GM23338 (cell line): ENCODE results near the gene SCGB1A1. TPM values are rescaled to one million over a fixed set of nuclear protein-coding genes. Genes with fewer than 3 reads are reported as not detected.

Experiments used
- ATAC-seq: fragments of 200-7000 bp; cut with Tn5 transposase; 3 replicates; pipeline ENCODE4 v1.9.1; 2020
- DNase-seq: peaks from one replicate; pipeline ENCODE4 v3.0.0-alpha.2; 2015; ENCODE audit warnings: low spot score
- H2AFZ ChIP-seq: fragments of 200-600 bp; sonication (generic); 2 replicates; pipeline ENCODE4 v1.8.0; 2016; ENCODE audit warnings: antibody characterized with exemption, mild to moderate bottlenecking, moderate library complexity
- H3F3A ChIP-seq: fragments of 200-600 bp; sonication (generic); replicated peaks from 2 replicates; pipeline ENCODE4 v1.8.0; 2017; ENCODE audit warnings: antibody characterized with exemption, mixed run types, low read depth
- H3K27ac ChIP-seq: fragments of 200-600 bp; sonication (generic); 2 replicates; pipeline ENCODE4 v1.6.1; 2016; ENCODE audit warnings: low read depth
- H3K27me3 ChIP-seq: fragments of 200-600 bp; sonication (generic); 2 replicates; pipeline ENCODE4 v1.8.0; 2016; ENCODE audit warnings: mild to moderate bottlenecking, mixed run types, moderate library complexity; ENCODE audit not compliant: insufficient read depth
- H3K36me3 ChIP-seq: fragments of 200-600 bp; sonication (generic); 2 replicates; pipeline ENCODE4 v1.8.0; 2016; ENCODE audit warnings: mild to moderate bottlenecking; ENCODE audit not compliant: insufficient read depth
- H3K4me1 ChIP-seq: fragments of 200-600 bp; sonication (generic); 2 replicates; pipeline ENCODE4 v1.8.0; 2016; ENCODE audit warnings: mild to moderate bottlenecking, moderate library complexity; ENCODE audit not compliant: insufficient read depth
- H3K4me2 ChIP-seq: fragments of 200-600 bp; sonication (generic); 2 replicates; pipeline ENCODE4 v1.7.1; 2017; ENCODE audit warnings: mixed run types
- H3K4me3 ChIP-seq: fragments of 200-600 bp; sonication (generic); 2 replicates; pipeline ENCODE4 v1.6.1; 2016; ENCODE audit warnings: mixed run types
- H3K79me2 ChIP-seq: fragments of 200-600 bp; sonication (generic); replicated peaks from 2 replicates; pipeline ENCODE4 v1.8.0; 2017; ENCODE audit warnings: mild to moderate bottlenecking; ENCODE audit not compliant: insufficient read depth
- H3K9me2 ChIP-seq: fragments of 200-600 bp; sonication (generic); 2 replicates; pipeline ENCODE4 v1.8.0; 2017; ENCODE audit not compliant: insufficient read depth
- H4K20me1 ChIP-seq: fragments of 200-600 bp; sonication (generic); replicated peaks from 2 replicates; pipeline ENCODE4 v1.8.0; 2017; ENCODE audit warnings: mild to moderate bottlenecking; ENCODE audit not compliant: insufficient read depth
- H3K27ac Mint-ChIP-seq: 2 replicates; pipeline ENCODE4 v1.8.0; 2020; ENCODE audit warnings: inconsistent platforms, mild to moderate bottlenecking, moderate library complexity, mixed read lengths
- H3K27me3 Mint-ChIP-seq: 3 replicates; pipeline ENCODE4 v1.8.0; 2022; ENCODE audit warnings: low read depth, mild to moderate bottlenecking, moderate library complexity, mixed read lengths, inconsistent platforms; ENCODE audit not compliant: insufficient read depth, poor library complexity
- H3K36me3 Mint-ChIP-seq: 3 replicates; pipeline ENCODE4 v1.8.0; 2021; ENCODE audit warnings: low read depth, mild to moderate bottlenecking, inconsistent platforms, moderate library complexity, mixed read lengths
- H3K4me1 Mint-ChIP-seq: 3 replicates; pipeline ENCODE4 v1.8.0; 2020; ENCODE audit warnings: mild to moderate bottlenecking, inconsistent platforms, mixed read lengths
- H3K4me3 Mint-ChIP-seq: 3 replicates; pipeline ENCODE4 v1.8.0; 2021; ENCODE audit warnings: moderate library complexity, mild to moderate bottlenecking, inconsistent platforms, mixed read lengths
- H3K9me3 Mint-ChIP-seq: 3 replicates; pipeline ENCODE4 v1.8.0; 2020; ENCODE audit warnings: moderate library complexity, mild to moderate bottlenecking, inconsistent platforms, mixed read lengths
- CREB1 ChIP-seq: fragments of 250-450 bp; sonication (Bioruptor Pico); IDR thresholded peaks from 2 replicates; pipeline ENCODE4 v1.5.0; 2020; ENCODE audit warnings: low read depth, mild to moderate bottlenecking, moderate library complexity
- EZH2 ChIP-seq: fragments of 200-600 bp; sonication (generic); IDR thresholded peaks from one replicate; pipeline ENCODE4 v1.8.0; 2017; ENCODE audit warnings: antibody characterized with exemption, mild to moderate bottlenecking, low read depth; ENCODE audit not compliant: unreplicated experiment
- EZH2phosphoT487 ChIP-seq: fragments of 200-600 bp; sonication (generic); IDR thresholded peaks from one replicate; pipeline ENCODE4 v1.8.1; 2018; ENCODE audit warnings: antibody characterized with exemption; ENCODE audit not compliant: unreplicated experiment
- JUNB ChIP-seq: IDR thresholded peaks from one replicate; pipeline ENCODE4 v1.6.1; 2016; ENCODE audit warnings: antibody characterized with exemption; ENCODE audit not compliant: unreplicated experiment
- NANOG ChIP-seq: IDR thresholded peaks from 2 replicates; pipeline ENCODE4 v1.6.1; 2016; ENCODE audit warnings: antibody characterized with exemption, borderline replicate concordance
- POLR2AphosphoS5 ChIP-seq: IDR thresholded peaks from 2 replicates; pipeline ENCODE4 v1.6.1; 2016; ENCODE audit warnings: antibody characterized with exemption, low read depth
- STAT1 ChIP-seq: IDR thresholded peaks from one replicate; pipeline ENCODE4 v1.6.1; 2016; ENCODE audit warnings: antibody characterized with exemption; ENCODE audit not compliant: unreplicated experiment
- ZNF114 ChIP-seq: fragments of 250-450 bp; sonication (Bioruptor Pico); IDR thresholded peaks from 2 replicates; pipeline ENCODE4 v1.5.0; 2020; ENCODE audit warnings: mild to moderate bottlenecking, moderate library complexity
- ZNF331 ChIP-seq: fragments of 250-450 bp; sonication (Bioruptor Pico); IDR thresholded peaks from 2 replicates; pipeline ENCODE4 v1.5.0; 2020; ENCODE audit warnings: low read depth, mild to moderate bottlenecking, moderate library complexity
- polyA plus RNA-seq: library from polyadenylated mRNA; unstranded; fragments of >200 nt; fragmentation: Nextera tagmentation; extraction: Ambion mirVana; gene quantifications from 2 replicates; pipeline ENCODE4 v1.2.1, GENCODE V29; 2016
- total RNA-seq: library from RNA; depleted of rRNA; stranded (reverse); fragments of >200 nt; shearing (Covaris generic); gene quantifications from 2 replicates; pipeline ENCODE4 v1.2.3, GENCODE V29; 2014
- TF ChIP-seq, protein P1 (sequence below), 2 experiments: fragments of 200-600 bp in 1 of 2; sonication (generic) in 1 of 2; conservative IDR thresholded peaks; 2 replicates each; pipeline versions ENCODE4 v1.5.1 to v1.6.1; 2016 to 2017; ENCODE audit warnings: antibody characterized with exemption in 2 of 2, low read depth in 2 of 2, mild to moderate bottlenecking in 2 of 2, moderate library complexity in 1 of 2
- TF ChIP-seq, protein P2 (sequence below): fragments of 250-450 bp; sonication (Bioruptor Pico); IDR thresholded peaks from 2 replicates; pipeline ENCODE4 v1.5.0; 2020; ENCODE audit warnings: mild to moderate bottlenecking, moderate library complexity
- TF ChIP-seq, protein P3 (sequence below): IDR thresholded peaks from one replicate; pipeline ENCODE4 v1.6.1; 2018; ENCODE audit warnings: antibody characterized with exemption; ENCODE audit not compliant: unreplicated experiment
- TF ChIP-seq, protein P4 (sequence below): IDR thresholded peaks from 2 replicates; pipeline ENCODE4 v1.6.1; 2016; ENCODE audit warnings: antibody characterized with exemption

The SCGB1A1 gene
- total and polyA plus RNA-seq, 2 experiments from 2014 or later: not detected

GRCh38 chr11:62449451-62449851, 30.6 kb downstream of the SCGB1A1 start:
- Mint-ChIP-seq H3K27ac (no peak overlapping the region), H3K27me3 (peaks cover 11% of the 10 kb centered on the region), H3K9me3 (no peaks in the 10 kb centered on the region; the same call in 2 of the 3 replicates), H3K36me3 (no peaks in the 10 kb centered on the region), H3K4me1 (peaks cover 4% of the 10 kb centered on the region), H3K4me3 (no peak overlapping the region)
- H3K4me1 ChIP-seq: no peaks in the 10 kb centered on the region
- no peaks in the 10 kb centered on the region; the same call in 1 of the 2 replicates for H3K9me2 ChIP-seq
- no peak for DNase-seq
- TF ChIP-seq, protein P1, sequence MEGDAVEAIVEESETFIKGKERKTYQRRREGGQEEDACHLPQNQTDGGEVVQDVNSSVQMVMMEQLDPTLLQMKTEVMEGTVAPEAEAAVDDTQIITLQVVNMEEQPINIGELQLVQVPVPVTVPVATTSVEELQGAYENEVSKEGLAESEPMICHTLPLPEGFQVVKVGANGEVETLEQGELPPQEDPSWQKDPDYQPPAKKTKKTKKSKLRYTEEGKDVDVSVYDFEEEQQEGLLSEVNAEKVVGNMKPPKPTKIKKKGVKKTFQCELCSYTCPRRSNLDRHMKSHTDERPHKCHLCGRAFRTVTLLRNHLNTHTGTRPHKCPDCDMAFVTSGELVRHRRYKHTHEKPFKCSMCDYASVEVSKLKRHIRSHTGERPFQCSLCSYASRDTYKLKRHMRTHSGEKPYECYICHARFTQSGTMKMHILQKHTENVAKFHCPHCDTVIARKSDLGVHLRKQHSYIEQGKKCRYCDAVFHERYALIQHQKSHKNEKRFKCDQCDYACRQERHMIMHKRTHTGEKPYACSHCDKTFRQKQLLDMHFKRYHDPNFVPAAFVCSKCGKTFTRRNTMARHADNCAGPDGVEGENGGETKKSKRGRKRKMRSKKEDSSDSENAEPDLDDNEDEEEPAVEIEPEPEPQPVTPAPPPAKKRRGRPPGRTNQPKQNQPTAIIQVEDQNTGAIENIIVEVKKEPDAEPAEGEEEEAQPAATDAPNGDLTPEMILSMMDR (conservative IDR thresholded peaks at IDR 0.05; ENCODE audit: low read depth in 2 of 2): no peak
- TF ChIP-seq POLR2AphosphoS5: no peak
- no peak for TF ChIP-seq JUNB
- no peak for TF ChIP-seq CREB1
- TF ChIP-seq EZH2phosphoT487: no peak
- no peak for TF ChIP-seq EZH2
- no peak for TF ChIP-seq ZNF114 (CRISPR knock-in tag)
- TF ChIP-seq, protein P2, sequence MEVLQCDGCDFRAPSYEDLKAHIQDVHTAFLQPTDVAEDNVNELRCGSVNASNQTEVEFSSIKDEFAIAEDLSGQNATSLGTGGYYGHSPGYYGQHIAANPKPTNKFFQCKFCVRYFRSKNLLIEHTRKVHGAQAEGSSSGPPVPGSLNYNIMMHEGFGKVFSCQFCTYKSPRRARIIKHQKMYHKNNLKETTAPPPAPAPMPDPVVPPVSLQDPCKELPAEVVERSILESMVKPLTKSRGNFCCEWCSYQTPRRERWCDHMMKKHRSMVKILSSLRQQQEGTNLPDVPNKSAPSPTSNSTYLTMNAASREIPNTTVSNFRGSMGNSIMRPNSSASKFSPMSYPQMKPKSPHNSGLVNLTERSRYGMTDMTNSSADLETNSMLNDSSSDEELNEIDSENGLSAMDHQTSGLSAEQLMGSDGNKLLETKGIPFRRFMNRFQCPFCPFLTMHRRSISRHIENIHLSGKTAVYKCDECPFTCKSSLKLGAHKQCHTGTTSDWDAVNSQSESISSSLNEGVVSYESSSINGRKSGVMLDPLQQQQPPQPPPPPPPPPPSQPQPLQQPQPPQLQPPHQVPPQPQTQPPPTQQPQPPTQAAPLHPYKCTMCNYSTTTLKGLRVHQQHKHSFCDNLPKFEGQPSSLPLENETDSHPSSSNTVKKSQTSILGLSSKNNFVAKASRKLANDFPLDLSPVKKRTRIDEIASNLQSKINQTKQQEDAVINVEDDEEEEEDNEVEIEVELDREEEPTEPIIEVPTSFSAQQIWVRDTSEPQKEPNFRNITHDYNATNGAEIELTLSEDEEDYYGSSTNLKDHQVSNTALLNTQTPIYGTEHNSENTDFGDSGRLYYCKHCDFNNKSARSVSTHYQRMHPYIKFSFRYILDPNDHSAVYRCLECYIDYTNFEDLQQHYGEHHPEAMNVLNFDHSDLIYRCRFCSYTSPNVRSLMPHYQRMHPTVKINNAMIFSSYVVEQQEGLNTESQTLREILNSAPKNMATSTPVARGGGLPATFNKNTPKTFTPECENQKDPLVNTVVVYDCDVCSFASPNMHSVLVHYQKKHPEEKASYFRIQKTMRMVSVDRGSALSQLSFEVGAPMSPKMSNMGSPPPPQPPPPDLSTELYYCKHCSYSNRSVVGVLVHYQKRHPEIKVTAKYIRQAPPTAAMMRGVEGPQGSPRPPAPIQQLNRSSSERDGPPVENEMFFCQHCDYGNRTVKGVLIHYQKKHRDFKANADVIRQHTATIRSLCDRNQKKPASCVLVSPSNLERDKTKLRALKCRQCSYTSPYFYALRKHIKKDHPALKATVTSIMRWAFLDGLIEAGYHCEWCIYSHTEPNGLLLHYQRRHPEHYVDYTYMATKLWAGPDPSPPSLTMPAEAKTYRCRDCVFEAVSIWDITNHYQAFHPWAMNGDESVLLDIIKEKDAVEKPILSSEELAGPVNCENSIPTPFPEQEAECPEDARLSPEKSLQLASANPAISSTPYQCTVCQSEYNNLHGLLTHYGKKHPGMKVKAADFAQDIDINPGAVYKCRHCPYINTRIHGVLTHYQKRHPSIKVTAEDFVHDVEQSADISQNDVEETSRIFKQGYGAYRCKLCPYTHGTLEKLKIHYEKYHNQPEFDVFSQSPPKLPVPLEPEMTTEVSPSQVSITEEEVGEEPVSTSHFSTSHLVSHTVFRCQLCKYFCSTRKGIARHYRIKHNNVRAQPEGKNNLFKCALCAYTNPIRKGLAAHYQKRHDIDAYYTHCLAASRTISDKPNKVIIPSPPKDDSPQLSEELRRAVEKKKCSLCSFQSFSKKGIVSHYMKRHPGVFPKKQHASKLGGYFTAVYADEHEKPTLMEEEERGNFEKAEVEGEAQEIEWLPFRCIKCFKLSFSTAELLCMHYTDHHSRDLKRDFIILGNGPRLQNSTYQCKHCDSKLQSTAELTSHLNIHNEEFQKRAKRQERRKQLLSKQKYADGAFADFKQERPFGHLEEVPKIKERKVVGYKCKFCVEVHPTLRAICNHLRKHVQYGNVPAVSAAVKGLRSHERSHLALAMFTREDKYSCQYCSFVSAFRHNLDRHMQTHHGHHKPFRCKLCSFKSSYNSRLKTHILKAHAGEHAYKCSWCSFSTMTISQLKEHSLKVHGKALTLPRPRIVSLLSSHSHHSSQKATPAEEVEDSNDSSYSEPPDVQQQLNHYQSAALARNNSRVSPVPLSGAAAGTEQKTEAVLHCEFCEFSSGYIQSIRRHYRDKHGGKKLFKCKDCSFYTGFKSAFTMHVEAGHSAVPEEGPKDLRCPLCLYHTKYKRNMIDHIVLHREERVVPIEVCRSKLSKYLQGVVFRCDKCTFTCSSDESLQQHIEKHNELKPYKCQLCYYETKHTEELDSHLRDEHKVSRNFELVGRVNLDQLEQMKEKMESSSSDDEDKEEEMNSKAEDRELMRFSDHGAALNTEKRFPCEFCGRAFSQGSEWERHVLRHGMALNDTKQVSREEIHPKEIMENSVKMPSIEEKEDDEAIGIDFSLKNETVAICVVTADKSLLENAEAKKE: no peak
- TF ChIP-seq, protein P3, sequence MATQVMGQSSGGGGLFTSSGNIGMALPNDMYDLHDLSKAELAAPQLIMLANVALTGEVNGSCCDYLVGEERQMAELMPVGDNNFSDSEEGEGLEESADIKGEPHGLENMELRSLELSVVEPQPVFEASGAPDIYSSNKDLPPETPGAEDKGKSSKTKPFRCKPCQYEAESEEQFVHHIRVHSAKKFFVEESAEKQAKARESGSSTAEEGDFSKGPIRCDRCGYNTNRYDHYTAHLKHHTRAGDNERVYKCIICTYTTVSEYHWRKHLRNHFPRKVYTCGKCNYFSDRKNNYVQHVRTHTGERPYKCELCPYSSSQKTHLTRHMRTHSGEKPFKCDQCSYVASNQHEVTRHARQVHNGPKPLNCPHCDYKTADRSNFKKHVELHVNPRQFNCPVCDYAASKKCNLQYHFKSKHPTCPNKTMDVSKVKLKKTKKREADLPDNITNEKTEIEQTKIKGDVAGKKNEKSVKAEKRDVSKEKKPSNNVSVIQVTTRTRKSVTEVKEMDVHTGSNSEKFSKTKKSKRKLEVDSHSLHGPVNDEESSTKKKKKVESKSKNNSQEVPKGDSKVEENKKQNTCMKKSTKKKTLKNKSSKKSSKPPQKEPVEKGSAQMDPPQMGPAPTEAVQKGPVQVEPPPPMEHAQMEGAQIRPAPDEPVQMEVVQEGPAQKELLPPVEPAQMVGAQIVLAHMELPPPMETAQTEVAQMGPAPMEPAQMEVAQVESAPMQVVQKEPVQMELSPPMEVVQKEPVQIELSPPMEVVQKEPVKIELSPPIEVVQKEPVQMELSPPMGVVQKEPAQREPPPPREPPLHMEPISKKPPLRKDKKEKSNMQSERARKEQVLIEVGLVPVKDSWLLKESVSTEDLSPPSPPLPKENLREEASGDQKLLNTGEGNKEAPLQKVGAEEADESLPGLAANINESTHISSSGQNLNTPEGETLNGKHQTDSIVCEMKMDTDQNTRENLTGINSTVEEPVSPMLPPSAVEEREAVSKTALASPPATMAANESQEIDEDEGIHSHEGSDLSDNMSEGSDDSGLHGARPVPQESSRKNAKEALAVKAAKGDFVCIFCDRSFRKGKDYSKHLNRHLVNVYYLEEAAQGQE: no peak
- TF ChIP-seq, protein P4, sequence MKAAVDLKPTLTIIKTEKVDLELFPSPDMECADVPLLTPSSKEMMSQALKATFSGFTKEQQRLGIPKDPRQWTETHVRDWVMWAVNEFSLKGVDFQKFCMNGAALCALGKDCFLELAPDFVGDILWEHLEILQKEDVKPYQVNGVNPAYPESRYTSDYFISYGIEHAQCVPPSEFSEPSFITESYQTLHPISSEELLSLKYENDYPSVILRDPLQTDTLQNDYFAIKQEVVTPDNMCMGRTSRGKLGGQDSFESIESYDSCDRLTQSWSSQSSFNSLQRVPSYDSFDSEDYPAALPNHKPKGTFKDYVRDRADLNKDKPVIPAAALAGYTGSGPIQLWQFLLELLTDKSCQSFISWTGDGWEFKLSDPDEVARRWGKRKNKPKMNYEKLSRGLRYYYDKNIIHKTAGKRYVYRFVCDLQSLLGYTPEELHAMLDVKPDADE: no peak
- TF ChIP-seq STAT1: no peak
- TF ChIP-seq ZNF331 (CRISPR knock-in tag): no peak
- no peak for TF ChIP-seq NANOG
- H4K20me1 ChIP-seq: no peaks in the 10 kb centered on the region
- no peak overlapping the region for H3K4me2 ChIP-seq
- no peaks in the 10 kb centered on the region for H3K79me2 ChIP-seq
- no peak overlapping the region for H2AFZ ChIP-seq
- no peaks in the 10 kb centered on the region for H3F3A ChIP-seq
- no peak overlapping the region for H3K4me3 ChIP-seq
- no peaks in the 10 kb centered on the region for H3K27me3 ChIP-seq
- no peaks in the 10 kb centered on the region for H3K36me3 ChIP-seq
- peak; percentile 38 for ATAC-seq
- no peak overlapping the region for H3K27ac ChIP-seq
